ENCODE data around the gene NFASC. TPM values are rescaled to one million over a fixed set of nuclear protein-coding genes. Genes with fewer than 3 reads are reported as not detected.

NFASC gene
- total RNA-seq, 2 experiments from 2014 or later = 0.06 to 0.37 TPM

- H3K27ac Mint-ChIP-seq = no peak overlapping the region
- H3K4me3 Mint-ChIP-seq = no peak overlapping the region
These were observed 19.2 kb downstream of the NFASC start for GRCh38 chr1:204889681-204890383.

DNA sequence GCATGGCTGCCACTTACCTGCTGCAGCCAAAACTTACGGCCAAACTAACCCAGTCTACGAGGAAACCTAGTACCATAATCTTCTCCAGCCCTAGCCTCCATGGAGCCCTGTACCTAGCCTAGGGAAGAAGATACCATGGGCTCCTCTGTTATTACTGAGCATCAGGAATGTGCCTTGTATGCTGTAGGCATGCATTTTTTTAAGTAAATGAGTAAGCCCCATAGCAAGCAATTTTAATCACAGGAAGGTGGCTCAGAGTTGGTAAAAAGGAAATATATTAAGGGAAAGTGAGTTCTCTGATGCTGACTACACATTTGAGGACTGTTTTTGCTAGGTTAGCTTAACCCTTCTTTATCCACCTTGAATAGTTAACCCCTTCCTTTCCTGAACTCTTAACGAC, 21.2 kb downstream of the NFASC start:
- peaks cover 37% of the 10 kb centered on the region for H3K27me3 Mint-ChIP-seq
- H3K27ac Mint-ChIP-seq = no peak overlapping the region
- H3K36me3 Mint-ChIP-seq = no peaks in the 10 kb centered on the region
- H3K4me1 Mint-ChIP-seq = no peaks in the 10 kb centered on the region
- DNase-seq = no peak
- no peaks in the 10 kb centered on the region for H3K9me3 Mint-ChIP-seq
- H3K4me3 Mint-ChIP-seq = no peak overlapping the region

More at GRCh38 chr1:204889681-204890383, 19.2 kb downstream of the NFASC start:
- Mint-ChIP-seq H3K27me3 (peaks cover 23% of the 10 kb centered on the region), H3K36me3 (no peaks in the 10 kb centered on the region), H3K4me1 (no peaks in the 10 kb centered on the region), H3K9me3 (no peaks in the 10 kb centered on the region)
- DNase-seq = no peak

GRCh38 chr1:204894031-204894430, 23.4 kb downstream of the NFASC start:
- no peaks in the 10 kb centered on the region for H3K36me3 Mint-ChIP-seq
- H3K27me3 Mint-ChIP-seq = peaks cover 42% of the 10 kb centered on the region
- H3K9me3 Mint-ChIP-seq = no peaks in the 10 kb centered on the region
- no peaks in the 10 kb centered on the region for H3K4me1 Mint-ChIP-seq
- DNase-seq = no peak
- H3K27ac Mint-ChIP-seq = no peak overlapping the region
- H3K4me3 Mint-ChIP-seq = no peak overlapping the region

- no peak for DNase-seq
- Mint-ChIP-seq H3K4me1 (no peaks in the 10 kb centered on the region), H3K36me3 (no peaks in the 10 kb centered on the region), H3K27ac (no peak overlapping the region), H3K9me3 (no peaks in the 10 kb centered on the region), H3K27me3 (peaks cover 42% of the 10 kb centered on the region), H3K4me3 (no peak overlapping the region)
These were observed 23.9 kb downstream of the NFASC start for GRCh38 chr1:204894606-204895005.

DNA sequence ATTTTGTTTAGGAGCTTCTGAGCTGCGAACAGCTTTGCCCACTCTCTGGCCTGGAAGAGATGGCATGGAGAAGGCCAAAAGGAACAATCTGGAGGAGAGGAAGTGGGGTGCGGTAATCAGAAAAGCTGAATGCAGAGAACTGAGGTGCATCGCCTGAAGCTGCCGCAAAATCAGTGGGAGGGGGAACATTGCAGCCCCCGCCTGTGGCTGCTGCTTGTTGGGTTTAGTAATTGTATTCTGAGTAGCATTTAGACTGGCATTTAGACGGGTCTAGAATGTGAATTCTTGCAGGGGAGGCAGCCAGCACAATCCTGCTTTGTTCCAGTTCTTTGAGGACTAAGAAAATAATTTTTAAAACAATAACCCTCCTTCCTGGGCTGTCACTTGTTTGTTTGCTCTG, 25.4 kb downstream of the NFASC start:
- Mint-ChIP-seq H3K9me3 (no peaks in the 10 kb centered on the region), H3K4me3 (no peak overlapping the region), H3K4me1 (no peaks in the 10 kb centered on the region), H3K27me3 (peaks cover 45% of the 10 kb centered on the region), H3K36me3 (no peaks in the 10 kb centered on the region), H3K27ac (no peak overlapping the region)
- DNase-seq = no peak

- Mint-ChIP-seq H3K27me3 (peaks cover 41% of the 10 kb centered on the region), H3K4me3 (no peak overlapping the region), H3K9me3 (no peaks in the 10 kb centered on the region), H3K36me3 (no peaks in the 10 kb centered on the region), H3K27ac (no peak overlapping the region), H3K4me1 (no peaks in the 10 kb centered on the region)
- DNase-seq = no peak
These were observed 26.3 kb downstream of the NFASC start for GRCh38 chr1:204896787-204897469.

- Mint-ChIP-seq H3K9me3 (no peaks in the 10 kb centered on the region), H3K27ac (no peak overlapping the region), H3K27me3 (peaks cover 30% of the 10 kb centered on the region), H3K4me3 (no peak overlapping the region), H3K4me1 (no peaks in the 10 kb centered on the region), H3K36me3 (no peaks in the 10 kb centered on the region)
- no peak for DNase-seq
These were observed 30.1 kb downstream of the NFASC start for GRCh38 chr1:204900721-204901120.

GRCh38 chr1:204902671-204903070, 32.0 kb downstream of the NFASC start:
- no peak for DNase-seq
- Mint-ChIP-seq H3K9me3 (no peaks in the 10 kb centered on the region), H3K4me3 (no peak overlapping the region), H3K27me3 (peaks cover 25% of the 10 kb centered on the region), H3K27ac (no peak overlapping the region), H3K4me1 (no peaks in the 10 kb centered on the region), H3K36me3 (no peaks in the 10 kb centered on the region)

DNA sequence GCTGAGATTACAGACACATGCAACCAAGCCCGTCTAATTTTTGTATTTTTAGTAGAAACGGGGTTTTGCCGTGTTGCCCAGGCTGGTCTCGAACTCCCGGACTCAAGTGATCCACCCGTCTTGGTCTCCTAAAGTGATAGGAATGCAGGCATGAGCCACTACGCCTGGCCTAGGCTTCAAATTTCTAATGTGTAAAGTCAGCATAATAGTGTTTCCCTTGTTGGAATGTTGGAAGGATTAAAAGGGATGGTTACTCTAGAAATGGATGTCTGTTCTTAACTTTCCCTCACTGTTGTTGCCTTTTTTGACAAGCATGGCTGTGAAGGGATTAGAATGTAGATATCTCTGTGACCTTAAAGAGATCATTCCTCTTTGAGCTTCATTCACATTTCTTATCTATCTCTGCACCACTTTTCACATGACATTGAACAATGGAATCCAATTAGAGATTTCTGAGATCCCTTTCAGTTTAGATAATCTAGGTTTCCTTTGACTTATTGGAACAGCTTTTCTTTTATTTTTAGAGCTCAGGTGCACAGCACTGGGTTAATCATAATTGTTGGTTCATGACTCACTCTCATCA, 33.7 kb downstream of the NFASC start:
- no peak overlapping the region for H3K27ac Mint-ChIP-seq
- DNase-seq = no peak
- no peak overlapping the region for H3K4me3 Mint-ChIP-seq
- H3K36me3 Mint-ChIP-seq = no peaks in the 10 kb centered on the region
- no peaks in the 10 kb centered on the region for H3K4me1 Mint-ChIP-seq
- peaks cover 23% of the 10 kb centered on the region for H3K27me3 Mint-ChIP-seq
- H3K9me3 Mint-ChIP-seq = no peaks in the 10 kb centered on the region

GRCh38 chr1:204909109-204909508, 38.4 kb downstream of the NFASC start:
- DNase-seq = no peak
- peaks cover 16% of the 10 kb centered on the region for H3K27me3 Mint-ChIP-seq
- no peaks in the 10 kb centered on the region for H3K4me1 Mint-ChIP-seq
- no peaks in the 10 kb centered on the region for H3K36me3 Mint-ChIP-seq
- no peak overlapping the region for H3K27ac Mint-ChIP-seq
- no peak overlapping the region for H3K4me3 Mint-ChIP-seq
- no peaks in the 10 kb centered on the region for H3K9me3 Mint-ChIP-seq

DNA sequence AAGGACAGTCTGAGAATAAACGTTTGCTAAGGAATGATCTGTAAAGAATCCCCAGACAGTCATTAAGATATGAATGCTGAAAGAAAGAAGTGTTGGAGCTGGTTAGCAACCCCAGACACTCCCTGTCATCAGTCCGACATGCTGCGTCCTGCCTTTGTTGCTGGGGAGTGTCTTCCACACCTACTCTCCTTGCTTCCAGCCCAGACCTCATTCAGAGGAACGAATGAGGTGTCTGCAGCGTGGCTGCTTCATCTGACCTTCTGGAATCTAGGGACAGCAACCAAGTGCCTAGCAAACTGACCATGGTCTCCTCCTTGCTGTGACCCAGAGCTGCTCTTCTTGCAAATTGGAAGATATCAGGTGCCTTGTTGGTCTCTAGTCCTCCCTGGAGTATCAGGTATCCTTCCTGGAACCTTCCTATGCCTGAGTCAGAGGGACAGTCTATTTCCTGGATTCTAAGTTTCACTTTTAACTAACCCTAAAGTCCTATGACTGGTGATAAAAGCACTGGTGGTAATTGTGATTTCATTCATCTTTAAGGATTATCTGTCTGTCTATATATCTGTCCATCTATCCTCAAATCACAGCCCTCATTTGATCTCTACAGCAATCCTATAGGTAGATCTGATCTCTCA, 45.3 kb downstream of the NFASC start:
- Mint-ChIP-seq H3K27me3 (peaks cover 12% of the 10 kb centered on the region), H3K4me3 (no peak overlapping the region), H3K27ac (no peak overlapping the region), H3K4me1 (peaks cover 4% of the 10 kb centered on the region), H3K9me3 (peaks cover 1% of the 10 kb centered on the region), H3K36me3 (no peaks in the 10 kb centered on the region)
- DNase-seq = no peak

GRCh38 chr1:204917802-204918201, 47.1 kb downstream of the NFASC start:
- Mint-ChIP-seq H3K27me3 (peaks cover 12% of the 10 kb centered on the region), H3K9me3 (peaks cover 1% of the 10 kb centered on the region), H3K4me3 (no peak overlapping the region), H3K4me1 (peaks cover 4% of the 10 kb centered on the region), H3K27ac (no peak overlapping the region), H3K36me3 (no peaks in the 10 kb centered on the region)
- no peak for DNase-seq

DNA sequence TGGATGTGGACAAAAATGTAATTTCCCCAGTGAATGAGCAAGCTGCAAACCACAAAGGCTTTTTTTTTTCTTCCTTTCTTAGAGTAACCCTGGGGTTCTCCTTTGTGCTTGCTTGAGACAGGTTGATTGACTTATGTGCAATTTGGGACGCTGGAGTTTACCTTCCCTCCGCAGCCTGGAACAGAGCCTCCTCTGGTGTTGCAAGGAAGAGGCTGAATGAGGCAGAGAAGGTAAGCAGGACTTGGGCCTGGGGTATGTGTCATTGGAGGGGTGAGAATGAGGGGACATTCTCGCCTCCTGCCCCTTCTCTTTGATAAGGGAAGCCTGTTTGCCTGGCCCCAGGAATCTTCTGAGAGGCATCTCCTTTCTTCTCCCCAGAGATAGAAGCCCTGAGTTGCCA, 49.8 kb downstream of the NFASC start:
- H3K9me3 Mint-ChIP-seq = no peaks in the 10 kb centered on the region
- DNase-seq = no peak
- no peaks in the 10 kb centered on the region for H3K36me3 Mint-ChIP-seq
- peaks cover 9% of the 10 kb centered on the region for H3K27me3 Mint-ChIP-seq
- H3K4me1 Mint-ChIP-seq = peaks cover 4% of the 10 kb centered on the region
- no peak overlapping the region for H3K27ac Mint-ChIP-seq
- H3K4me3 Mint-ChIP-seq = no peak overlapping the region

GRCh38 chr1:204920967-204921366, 50.3 kb downstream of the NFASC start:
- DNase-seq = no peak
- Mint-ChIP-seq H3K9me3 (no peaks in the 10 kb centered on the region), H3K4me3 (no peak overlapping the region), H3K4me1 (peaks cover 4% of the 10 kb centered on the region), H3K36me3 (no peaks in the 10 kb centered on the region), H3K27me3 (peaks cover 10% of the 10 kb centered on the region), H3K27ac (no peak overlapping the region)

DNA sequence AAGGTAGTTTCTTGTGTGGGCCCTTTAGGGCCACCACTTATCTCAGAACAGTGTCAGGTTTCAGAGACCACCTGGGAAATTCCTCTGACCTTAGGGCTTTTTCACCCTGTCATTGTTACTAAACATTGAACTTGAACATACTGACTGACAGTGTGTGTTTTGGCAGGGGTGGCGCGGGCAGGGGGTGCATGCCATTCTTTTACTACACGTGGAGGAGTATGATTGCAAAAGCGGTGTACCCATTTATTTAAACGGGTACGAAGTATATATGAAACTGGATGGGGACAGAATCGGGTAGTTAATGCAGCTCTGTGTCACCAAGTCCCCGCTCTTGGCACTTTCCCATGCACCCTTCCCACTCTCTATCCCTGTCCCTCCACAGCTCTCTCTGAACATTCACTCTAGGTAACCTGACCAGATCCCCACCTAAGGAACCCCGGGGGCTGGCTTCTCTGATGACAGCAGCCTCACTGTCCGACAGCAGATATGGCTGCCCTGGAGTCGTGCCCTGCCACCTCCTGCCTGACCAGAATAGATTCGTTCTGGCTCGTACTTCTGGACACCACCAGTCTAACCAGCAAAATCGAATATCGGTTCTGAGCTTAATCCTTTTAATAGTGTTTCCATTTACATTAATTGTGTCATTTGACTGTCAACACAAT, 51.3 kb downstream of the NFASC start:
- DNase-seq = no peak
- Mint-ChIP-seq H3K27ac (no peak overlapping the region), H3K27me3 (peaks cover 10% of the 10 kb centered on the region), H3K4me3 (no peak overlapping the region), H3K9me3 (no peaks in the 10 kb centered on the region), H3K36me3 (no peaks in the 10 kb centered on the region), H3K4me1 (peaks cover 4% of the 10 kb centered on the region)
